HepG2 (cell line): ENCODE measurements around the gene THRB. TPM values are rescaled to one million over a fixed set of nuclear protein-coding genes. Genes with fewer than 3 reads are reported as not detected.

ENCODE experiments used
- ATAC-seq: fragments of 200-7000 bp; cut with Tn5 transposase; 3 replicates; pipeline ENCODE4 v1.9.1; 2020; ENCODE audit warnings: mild to moderate bottlenecking, moderate library complexity
- BruUV-seq: library from RNA; stranded (reverse); fragments of 400-500 nt; replicated peaks from 2 replicates; lab custom pipeline; 2021; lab: Mats Ljungman, UMichigan
- CTCF ChIA-PET: fragments of 300-600 bp; formaldehyde crosslinking; extraction: SDS; loops from one replicate; lab custom pipeline; 2021; ENCODE audit warnings: low total read pairs, inconsistent platforms, low intra/inter-chr PET ratio; lab: Yijun Ruan, JAX
- POLR2A ChIA-PET: fragments of 350-600 bp; sonication (Branson Sonifier 250); formaldehyde crosslinking; loops from one replicate; lab custom pipeline; 2020; ENCODE audit warnings: antibody characterized with exemption, inconsistent platforms; lab: Yijun Ruan, JAX
- DNase-seq: peaks from one replicate; pipeline ENCODE4 v3.0.0-alpha.2; 2015; ENCODE audit warnings: low spot score
- FAIRE-seq: peaks from 3 replicates; lab custom pipeline; 2011; peaks lifted over from hg19 to GRCh38; lab: Jason Lieb, UNC
- H2AFZ ChIP-seq: one replicate; pipeline ENCODE4 v1.6.1; 2011; ENCODE audit warnings: low read length, inconsistent platforms
- H3K27ac ChIP-seq: fragments of 300-600 bp; 3 replicates; pipeline ENCODE4 v1.8.0; 2011; ENCODE audit warnings: mixed run types, mild to moderate bottlenecking, mixed read lengths, low read length, inconsistent platforms; ENCODE audit not compliant: insufficient read depth; ENCODE audit errors: extremely low read length
- H3K27me3 ChIP-seq, 2 experiments: fragments of 200-600 bp in 1 of 2; 2 replicates in 1 of 2; 3 replicates in 1 of 2; pipeline versions ENCODE4 v1.6.0 to v1.8.0; 2011; ENCODE audit warnings: low read length in 2 of 2, mild to moderate bottlenecking in 2 of 2, moderate library complexity in 2 of 2, inconsistent platforms in 1 of 2; ENCODE audit not compliant: insufficient read depth in 2 of 2, control insufficient read depth in 1 of 2
- H3K36me3 ChIP-seq, 2 experiments: fragments of 200-600 bp in 1 of 2; replicated peaks in 1 of 2; 2 replicates in 1 of 2; 3 replicates in 1 of 2; pipeline versions ENCODE4 v1.5.1 to v1.8.0; 2011; ENCODE audit warnings: low read length in 2 of 2, inconsistent platforms in 1 of 2; ENCODE audit not compliant: insufficient read depth in 2 of 2, control insufficient read depth in 1 of 2
- H3K4me1 ChIP-seq: 2 replicates; pipeline ENCODE4 v1.5.1; 2012; ENCODE audit warnings: low read length, inconsistent platforms; ENCODE audit not compliant: insufficient read depth
- H3K4me2 ChIP-seq: 2 replicates; pipeline ENCODE4 v1.6.0; 2011; ENCODE audit warnings: low read depth, low read length, inconsistent platforms
- H3K4me3 ChIP-seq, 3 experiments: fragments of 200-600 bp in 1 of 3; sonication (generic), shearing (Covaris generic) in 1 of 3; replicated peaks in 1 of 3; 2 replicates each; pipeline ENCODE4 v1.5.1; 2011 to 2016; ENCODE audit warnings: low read length in 3 of 3, inconsistent platforms in 2 of 3, low read depth in 2 of 3, mild to moderate bottlenecking in 2 of 3, control low read depth in 1 of 3, mixed read lengths in 1 of 3; ENCODE audit not compliant: insufficient read depth in 1 of 3
- H3K79me2 ChIP-seq: one replicate; pipeline ENCODE4 v1.6.1; 2011; ENCODE audit warnings: low read length, inconsistent platforms; ENCODE audit not compliant: insufficient read depth
- H3K9ac ChIP-seq: 2 replicates; pipeline ENCODE4 v1.6.0; 2011; ENCODE audit warnings: mild to moderate bottlenecking, low read depth, low read length, inconsistent platforms; ENCODE audit not compliant: insufficient read depth
- H3K9me3 ChIP-seq: 2 replicates; pipeline ENCODE4 v1.5.1; 2012; ENCODE audit warnings: mild to moderate bottlenecking, low read length
- H4K20me1 ChIP-seq: 2 replicates; pipeline ENCODE4 v1.6.0; 2011; ENCODE audit warnings: inconsistent platforms, mild to moderate bottlenecking, low read length, moderate library complexity; ENCODE audit not compliant: insufficient read depth
- AHDC1 ChIP-seq: sonication (generic); formaldehyde crosslinking; IDR thresholded peaks from 2 replicates; pipeline ENCODE4 v1.5.1; 2020; ENCODE audit warnings: mild to moderate bottlenecking, missing genetic modification reagents, borderline replicate concordance
- BCL6 ChIP-seq: IDR thresholded peaks from 2 replicates; pipeline ENCODE4 v1.6.1; 2016; ENCODE audit warnings: missing genetic modification reagents, missing compliant biosample characterization
- JUNB ChIP-seq: sonication (generic); formaldehyde crosslinking; IDR thresholded peaks from 2 replicates; pipeline ENCODE4 v1.8.0; 2022; ENCODE audit warnings: missing genetic modification reagents, mild to moderate bottlenecking, borderline replicate concordance
- NR2F2 ChIP-seq: IDR thresholded peaks from 2 replicates; pipeline ENCODE4 v1.6.1; 2012; ENCODE audit warnings: low read depth, inconsistent platforms, borderline replicate concordance
- PREB ChIP-seq: sonication (generic); formaldehyde crosslinking; IDR thresholded peaks from 2 replicates; pipeline ENCODE4 v1.4.0; 2020; ENCODE audit warnings: missing genetic modification reagents
- SIN3B ChIP-seq: fragments of 150-350 bp; IDR thresholded peaks from 2 replicates; pipeline ENCODE4 v1.6.1; 2014; ENCODE audit warnings: low read length
- SSRP1 ChIP-seq: IDR thresholded peaks from 2 replicates; pipeline ENCODE4 v1.6.1; 2016; ENCODE audit warnings: control low read depth
- THAP11 ChIP-seq: IDR thresholded peaks from 2 replicates; pipeline ENCODE4 v1.6.1; 2016; ENCODE audit warnings: missing biosample characterization, missing genetic modification reagents
- ZNF138 ChIP-seq: sonication (generic); formaldehyde crosslinking; IDR thresholded peaks from 2 replicates; pipeline ENCODE4 v1.5.0; 2020; ENCODE audit warnings: mild to moderate bottlenecking, low read depth, missing genetic modification reagents
- ZNF441 ChIP-seq: sonication (generic); formaldehyde crosslinking; IDR thresholded peaks from 2 replicates; pipeline ENCODE4 v1.7.0; 2021; ENCODE audit warnings: missing genetic modification reagents, borderline replicate concordance
- ZNF614 ChIP-seq: IDR thresholded peaks from 2 replicates; pipeline ENCODE4 v1.6.1; 2018; ENCODE audit warnings: missing biosample characterization, missing genetic modification reagents, inconsistent platforms, borderline replicate concordance
- ZNF709 ChIP-seq: sonication (generic); formaldehyde crosslinking; IDR thresholded peaks from 2 replicates; pipeline ENCODE4 v1.5.0; 2020; ENCODE audit warnings: mild to moderate bottlenecking, missing genetic modification reagents
- WGBS: methylation state at CpG from one replicate; pipeline ENCODE4 v1.1.6; 2017; ENCODE audit warnings: low lambda C conversion rate; 5-methylcytosine and 5-hydroxymethylcytosine counted together
- in situ Hi-C: cut with HindIII; loops from 2 replicates; pipeline ENCODE4 v1.10.0; 2017; ENCODE audit warnings: low pct_unique_long_range_greater_than_20kb; ENCODE audit not compliant: extremely low pct_ligation_motif_present
- intact Hi-C: fragments of 100-400 bp; cut with micrococcal nuclease; formaldehyde crosslinking; loops from one replicate; pipeline ENCODE4 v1.10.0; 2022; ENCODE audit not compliant: unreplicated experiment
- polyA plus RNA-seq, 8 experiments: library from polyadenylated mRNA; depleted of rRNA in 3 of 8; stranded (reverse) in 7 of 8; unstranded in 1 of 8; fragments of >200 nt; fragmentation: Illumina TruSeq in 4 of 8; extraction: Trizol in 4 of 8; gene quantifications; 2 replicates each; pipeline versions ENCODE4 v1.2.1 to v1.2.3, GENCODE V29; 2011 to 2016; ENCODE audit warnings: low read depth in 4 of 8, missing spikeins in 1 of 8, mixed read lengths in 1 of 8; ENCODE audit not compliant: insufficient read depth in 1 of 8
- total RNA-seq, 5 experiments: library from RNA; depleted of rRNA; stranded (reverse); fragments of >200 nt; fragmentation: Illumina TruSeq; extraction: Trizol; gene quantifications; 2 replicates each; pipeline ENCODE4 v1.2.3, GENCODE V29; 2016; ENCODE audit warnings: low read depth in 1 of 5

THRB gene
- total and polyA plus RNA-seq, 2 of the 13 experiments (the other 11 are each of a cell fraction or from before 2014, with no cell fraction given) = 4.7 to 22.7 TPM

GRCh38 chr3:24318677-24319287, 175.9 kb downstream of the THRB start:
- no peak overlapping the region for H3K4me3 ChIP-seq
- ChIA-PET POLR2A (no interaction called here), CTCF (no interaction called here)
- peak; percentile 25 for DNase-seq
- FAIRE-seq = no peak
- intact Hi-C loops = no loop called here
- in situ Hi-C loops = no loop called here
- H3K4me2 ChIP-seq = no peak overlapping the region
- H3K9me3 ChIP-seq = no peaks in the 10 kb centered on the region
- peaks cover 5 to 8% of the 10 kb centered on the region in 2 experiments; a peak in 2 of 5 replicates for H3K36me3 ChIP-seq
- H2AFZ ChIP-seq = no peak overlapping the region
- peaks cover 19% of the 10 kb centered on the region for H3K4me1 ChIP-seq
- ATAC-seq = no peak; the same call in 2 of the 3 replicates
- no peaks in the 10 kb centered on the region for H3K79me2 ChIP-seq
- no peaks in the 10 kb centered on the region for H3K27me3 ChIP-seq
- 83% methylated on average over 1 of the region's 1 CpG for WGBS
- TF ChIP-seq ZNF441 (CRISPR knock-in tag) (no peak), ZNF614 (CRISPR knock-in tag) (no peak), BCL6 (CRISPR knock-in tag) (peak; percentile 42), ZNF709 (no peak)
- no peak overlapping the region for H3K9ac ChIP-seq
- no TSS peak for BruUV-seq
- no peaks in the 10 kb centered on the region for H4K20me1 ChIP-seq
- no peak overlapping the region for H3K27ac ChIP-seq

GRCh38 chr3:24316887-24317383, 177.7 kb downstream of the THRB start:
- DNase-seq = peak; percentile 82
- WGBS = 35% methylated on average over 5 of the region's 5 CpGs
- Histone ChIP-seq H4K20me1 (no peaks in the 10 kb centered on the region), H3K27ac (peak overlapping the region; percentile 54), H3K27me3 (no peaks in the 10 kb centered on the region), H3K4me2 (peak overlapping the region; percentile 42), H3K9me3 (no peaks in the 10 kb centered on the region), H2AFZ (no peak overlapping the region), H3K36me3 (peaks cover 5 to 17% of the 10 kb centered on the region in 2 experiments; a peak in 3 of 5 replicates), H3K79me2 (no peaks in the 10 kb centered on the region), H3K9ac (0 out of 2 replicates have a peak overlapping the region, but pooled peaks have one; percentile 12), H3K4me3 (no peak overlapping the region), H3K4me1 (peaks cover 19% of the 10 kb centered on the region)
- ATAC-seq = peak; percentile 84
- intact Hi-C loops (no loop called here), in situ Hi-C loops (no loop called here)
- peak; percentile 73 for FAIRE-seq
- CTCF ChIA-PET = no interaction called here
- POLR2A ChIA-PET = no interaction called here
- no TSS peak for BruUV-seq
- TF ChIP-seq NR2F2 (peak; percentile 39; the same call in 1 of the 2 replicates), ZNF138 (no peak), SSRP1 (CRISPR knock-in tag) (peak; percentile 84; the same call in 1 of the 2 replicates), SIN3B (no peak), PREB (CRISPR knock-in tag) (no peak), AHDC1 (peak; percentile 89; the same call in 1 of the 2 replicates), JUNB (peak; percentile 86; the same call in 1 of the 2 replicates), THAP11 (CRISPR knock-in tag) (peak; percentile 56; the same call in 1 of the 2 replicates)
